Esophagus muscularis mucosa (tissue), 4 donors: ENCODE data around the gene LRP6. TPM values are rescaled to one million over a fixed set of nuclear protein-coding genes. Genes with fewer than 3 reads are reported as not detected.

Experiments
- DNase-seq: peaks from one replicate; pipeline ENCODE4 v3.0.0-alpha.2; 2017; ENCODE audit errors: extremely low spot score
- H3K27ac ChIP-seq, 4 donors: fragments of 200-600 bp; sonication (generic); replicated peaks in 1 of 4; 1 replicate in 3 of 4; 2 replicates in 1 of 4; pipeline ENCODE4 v1.5.1; 2016 to 2019; ENCODE audit warnings: mild to moderate bottlenecking in 1 of 4
- H3K27me3 ChIP-seq, 4 donors: fragments of 200-600 bp; sonication (generic); one replicate each; pipeline versions ENCODE4 v1.5.1 to v1.6.0; 2016 to 2019
- H3K36me3 ChIP-seq, 4 donors: fragments of 200-600 bp; sonication (generic); one replicate each; pipeline ENCODE4 v1.5.1; 2016 to 2019
- H3K4me1 ChIP-seq, 4 donors: fragments of 200-600 bp; sonication (generic); one replicate each; pipeline ENCODE4 v1.5.1; 2016 to 2019
- H3K4me3 ChIP-seq, 4 donors: fragments of 200-600 bp; sonication (generic); 1 replicate in 2 of 4; 2 replicates in 2 of 4; pipeline ENCODE4 v1.5.1; 2016 to 2019; ENCODE audit warnings: mild to moderate bottlenecking in 4 of 4, moderate library complexity in 1 of 4
- H3K9me3 ChIP-seq, 4 donors: fragments of 200-600 bp; sonication (generic); 1 replicate in 3 of 4; 2 replicates in 1 of 4; pipeline ENCODE4 v1.5.1; 2016 to 2019
- CTCF ChIP-seq, 3 experiments: fragments of 200-600 bp in 2 of 3; fragments of 450-650 bp in 1 of 3; sonication (generic) in 2 of 3; IDR thresholded peaks; one replicate each; pipeline ENCODE4 v1.5.1; 2017 to 2019; ENCODE audit warnings: antibody characterized with exemption in 3 of 3, mild to moderate bottlenecking in 2 of 3, moderate library complexity in 1 of 3
- EP300 ChIP-seq: sonication (generic); formaldehyde crosslinking; IDR thresholded peaks from one replicate; pipeline ENCODE4 v1.6.1; 2017; ENCODE audit warnings: antibody characterized with exemption
- POLR2A ChIP-seq: fragments of 450-650 bp; IDR thresholded peaks from one replicate; pipeline ENCODE4 v1.6.1; 2017; ENCODE audit warnings: antibody characterized with exemption, moderate library complexity, mild to moderate bottlenecking, low read depth
- POLR2AphosphoS5 ChIP-seq, 2 donors: sonication (generic); formaldehyde crosslinking; IDR thresholded peaks; one replicate each; pipeline ENCODE4 v1.6.1; 2017; ENCODE audit warnings: antibody characterized with exemption in 2 of 2
- WGBS: methylation state at CpG from one replicate; pipeline ENCODE4 v1.1.5; 2018; 5-methylcytosine and 5-hydroxymethylcytosine counted together
- intact Hi-C: fragments of 100-400 bp; cut with DNase I; formaldehyde crosslinking; loops from one replicate; pipeline ENCODE4 v1.15.1; 2023
- total RNA-seq, 4 donors: library from RNA; depleted of rRNA; stranded (reverse); fragments of >200 nt; gene quantifications; one replicate each; pipeline versions ENCODE4 v1.1.0 to v1.2.1, GENCODE V29; 2016

The LRP6 gene
- total RNA-seq, 4 donors from 2014 or later = 26.2 to 61.1 (median 34.8) TPM

- WGBS = 100% methylated on average over 1 of the region's 1 CpG
- intact Hi-C loops = no loop called here
- Histone ChIP-seq H3K27me3 (no peaks in the 10 kb centered on the region), H3K9me3 (no peaks in the 10 kb centered on the region), H3K4me3 (no peak overlapping the region), H3K27ac (no peak overlapping the region), H3K4me1 (peaks cover 0 to 3% (median under 1%) of the 10 kb centered on the region in 4 donors), H3K36me3 (peaks cover 0 to 15% (median 0%) of the 10 kb centered on the region in 4 donors)
- no peak for DNase-seq
- TF ChIP-seq CTCF (IDR thresholded peaks at IDR 0.05) (no peak), EP300 (no peak), POLR2A (no peak), POLR2AphosphoS5 (IDR thresholded peaks at IDR 0.05) (no peak)
Measured at GRCh38 chr12:12198124-12198523, 68.7 kb downstream of the LRP6 start.

- intact Hi-C loops = no loop called here
- Histone ChIP-seq H3K9me3 (no peaks in the 10 kb centered on the region), H3K4me1 (no peaks in the 10 kb centered on the region), H3K4me3 (no peak overlapping the region), H3K27me3 (no peaks in the 10 kb centered on the region), H3K36me3 (peaks cover 0 to 9% (median 0%) of the 10 kb centered on the region in 4 donors), H3K27ac (no peak overlapping the region)
- DNase-seq = no peak
- no peak for TF ChIP-seq EP300
- no peak for TF ChIP-seq POLR2A
- TF ChIP-seq CTCF (IDR thresholded peaks at IDR 0.05) = no peak
- no peak for TF ChIP-seq POLR2AphosphoS5 (IDR thresholded peaks at IDR 0.05)
- 0% methylated on average over 1 of the region's 1 CpG for WGBS
Measured at GRCh38 chr12:12197128-12197527, 69.7 kb downstream of the LRP6 start.

- Histone ChIP-seq H3K27ac (no peak overlapping the region), H3K9me3 (no peaks in the 10 kb centered on the region), H3K27me3 (no peaks in the 10 kb centered on the region), H3K36me3 (peaks cover 0 to 5% (median 0%) of the 10 kb centered on the region in 4 donors), H3K4me1 (peaks cover 0 to 5% (median 2%) of the 10 kb centered on the region in 4 donors), H3K4me3 (no peak overlapping the region)
- intact Hi-C loops = no loop called here
- DNase-seq = no peak
- TF ChIP-seq CTCF (IDR thresholded peaks at IDR 0.05) (no peak), EP300 (no peak), POLR2A (no peak), POLR2AphosphoS5 (IDR thresholded peaks at IDR 0.05) (no peak)
- 55% methylated on average over 1 of the region's 1 CpG for WGBS
Measured at GRCh38 chr12:12195516-12195915, 71.3 kb downstream of the LRP6 start.

- DNase-seq = no peak
- Histone ChIP-seq H3K27ac (no peak overlapping the region), H3K4me1 (peaks cover 0 to 8% (median 4%) of the 10 kb centered on the region in 4 donors), H3K27me3 (no peaks in the 10 kb centered on the region), H3K4me3 (no peak overlapping the region), H3K9me3 (no peaks in the 10 kb centered on the region), H3K36me3 (peaks cover 0 to 1% (median 0%) of the 10 kb centered on the region in 4 donors)
- intact Hi-C loops = no loop called here
- TF ChIP-seq POLR2A (no peak), POLR2AphosphoS5 (IDR thresholded peaks at IDR 0.05) (no peak)
- 96% methylated on average over 3 of the region's 3 CpGs for WGBS
Measured at GRCh38 chr12:12195081-12195480, 71.8 kb downstream of the LRP6 start.

- H3K4me1 ChIP-seq = peaks cover 0 to 15% (median 10%) of the 10 kb centered on the region in 4 donors
- H3K9me3 ChIP-seq = no peaks in the 10 kb centered on the region
- 87% methylated on average over 2 of the region's 2 CpGs for WGBS
- H3K36me3 ChIP-seq = no peaks in the 10 kb centered on the region
- no peak for TF ChIP-seq POLR2AphosphoS5 (IDR thresholded peaks at IDR 0.05)
- no peak for TF ChIP-seq EP300
- no peak for TF ChIP-seq CTCF (IDR thresholded peaks at IDR 0.05)
- TF ChIP-seq POLR2A = no peak
- intact Hi-C loops = no loop called here
- H3K27me3 ChIP-seq = no peaks in the 10 kb centered on the region
- DNase-seq = no peak
- no peak overlapping the region for H3K27ac ChIP-seq
- H3K4me3 ChIP-seq = no peak overlapping the region
Measured at GRCh38 chr12:12194206-12194605, 72.6 kb downstream of the LRP6 start.
